Ascending aorta (tissue), 2 donors: ENCODE data around the gene DOCK3. TPM values are rescaled to one million over a fixed set of nuclear protein-coding genes. Genes with fewer than 3 reads are reported as not detected.
"Not testable (repeated sequence)": the region's sequence is repeated elsewhere in the genome, so short reads cannot be mapped to it uniquely, and the experiment has no call there.

Source experiments
- DNase-seq, 2 donors: peaks; one replicate each; pipeline ENCODE4 v3.0.0-alpha.2; 2019; ENCODE audit warnings: low spot score in 2 of 2
- H3K27ac ChIP-seq, 2 donors: fragments of 200-600 bp; sonication (generic); one replicate each; pipeline ENCODE4 v1.5.1; 2016 to 2017; ENCODE audit warnings: mild to moderate bottlenecking in 1 of 2
- H3K27me3 ChIP-seq: fragments of 200-600 bp; sonication (generic); one replicate; pipeline ENCODE4 v1.5.1; 2017
- H3K36me3 ChIP-seq, 2 donors: fragments of 200-600 bp; sonication (generic); one replicate each; pipeline ENCODE4 v1.5.1; 2016
- H3K4me1 ChIP-seq, 2 donors: fragments of 200-600 bp; sonication (generic); one replicate each; pipeline ENCODE4 v1.5.1; 2016 to 2017; ENCODE audit warnings: mild to moderate bottlenecking in 1 of 2
- H3K4me3 ChIP-seq, 2 donors: fragments of 200-600 bp; sonication (generic); one replicate each; pipeline ENCODE4 v1.5.1; 2016 to 2017; ENCODE audit warnings: mild to moderate bottlenecking in 1 of 2
- H3K9me3 ChIP-seq, 2 donors: fragments of 200-600 bp; sonication (generic); one replicate each; pipeline ENCODE4 v1.5.1; 2016
- CTCF ChIP-seq, 3 experiments: fragments of 200-600 bp in 2 of 3; fragments of 450-650 bp in 1 of 3; sonication (generic) in 2 of 3; IDR thresholded peaks; one replicate each; pipeline ENCODE4 v1.5.1; 2016 to 2019; ENCODE audit warnings: antibody characterized with exemption in 3 of 3, mild to moderate bottlenecking in 1 of 3, moderate library complexity in 1 of 3
- intact Hi-C: fragments of 100-400 bp; cut with DNase I; formaldehyde crosslinking; loops from one replicate; pipeline ENCODE4 v1.15.1; 2023
- total RNA-seq: library from RNA; depleted of rRNA; stranded (reverse); fragments of >200 nt; gene quantifications from one replicate; pipeline ENCODE4 v1.1.0, GENCODE V29; 2016

The DOCK3 gene
- total RNA-seq, 1 donor from 2014 or later, result 3.9 TPM

GRCh38 chr3:50662408-50662807 is 12.3 kb upstream of the DOCK3 start:
- TF ChIP-seq CTCF (IDR thresholded peaks at IDR 0.05), result no peak
- Histone ChIP-seq H3K9me3 (no peaks in the 10 kb centered on the region), H3K27ac (no peak overlapping the region), H3K36me3 (no peaks in the 10 kb centered on the region), H3K4me1 (no peaks in the 10 kb centered on the region), H3K27me3 (no peaks in the 10 kb centered on the region), H3K4me3 (no peak overlapping the region)
- peak in 1 of 2 donors; percentile 38 for DNase-seq
- intact Hi-C loops, result no loop called here

- Histone ChIP-seq H3K4me1 (no peaks in the 10 kb centered on the region), H3K27me3 (no peaks in the 10 kb centered on the region), H3K4me3 (no peak overlapping the region), H3K36me3 (no peaks in the 10 kb centered on the region), H3K9me3 (no peaks in the 10 kb centered on the region), H3K27ac (no peak overlapping the region)
- intact Hi-C loops, result no loop called here
- no peak for DNase-seq
- no peak for TF ChIP-seq CTCF (IDR thresholded peaks at IDR 0.05)
Observed at GRCh38 chr3:50665081-50665840, 9.5 kb upstream of the DOCK3 start.

DNA sequence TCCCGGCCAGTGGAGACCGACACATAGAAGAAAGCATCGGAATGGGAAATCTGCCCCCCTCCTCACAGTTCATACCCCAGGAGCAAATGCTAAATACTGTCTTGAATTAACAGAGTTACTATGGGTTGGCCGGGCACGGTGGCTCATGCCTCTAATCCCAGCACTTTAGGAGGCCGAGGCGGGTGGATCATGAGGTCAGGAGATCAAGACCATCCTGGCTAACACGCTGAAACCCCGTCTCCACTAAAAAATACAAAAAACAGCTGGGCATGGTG is 8.9 kb upstream of the DOCK3 start:
- H3K36me3 ChIP-seq, DNase-seq, H3K27ac ChIP-seq, H3K4me1 ChIP-seq, H3K27me3 ChIP-seq, H3K4me3 ChIP-seq, intact Hi-C loops, H3K9me3 ChIP-seq: not testable (repeated sequence)

DNA sequence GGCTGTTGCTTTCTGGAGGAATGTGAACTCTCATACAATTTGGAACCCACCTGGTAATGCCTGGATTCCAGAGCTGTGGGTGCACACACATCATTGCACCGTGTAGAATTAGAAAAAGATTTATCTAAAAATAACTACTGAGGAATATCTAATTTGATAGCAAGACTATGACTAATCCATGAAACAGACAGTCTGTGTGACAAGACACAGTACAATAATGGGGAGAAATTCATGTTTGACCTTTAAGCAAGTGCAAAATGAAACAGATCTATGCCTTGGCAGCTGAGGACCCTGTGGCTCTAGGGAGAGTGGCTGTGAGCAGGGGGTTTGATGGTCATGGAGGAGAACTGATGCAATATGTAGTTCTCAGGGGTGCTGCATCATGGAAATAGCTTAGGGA is 7.9 kb upstream of the DOCK3 start:
- Histone ChIP-seq H3K9me3 (no peaks in the 10 kb centered on the region), H3K27ac (no peak overlapping the region), H3K27me3 (no peaks in the 10 kb centered on the region), H3K36me3 (no peaks in the 10 kb centered on the region), H3K4me3 (no peak overlapping the region), H3K4me1 (no peaks in the 10 kb centered on the region)
- DNase-seq, result no peak
- intact Hi-C loops, result no loop called here
- TF ChIP-seq CTCF (IDR thresholded peaks at IDR 0.05), result no peak

GRCh38 chr3:50671331-50671730 is 3.4 kb upstream of the DOCK3 start:
- H3K4me3 ChIP-seq, result no peak overlapping the region
- H3K27me3 ChIP-seq, result no peaks in the 10 kb centered on the region
- no peaks in the 10 kb centered on the region for H3K9me3 ChIP-seq
- no peak for TF ChIP-seq CTCF (IDR thresholded peaks at IDR 0.05)
- intact Hi-C loops, result loop anchor here (10.0 kb wide), 1 partner anchor 703 kb away; no protein-coding TSS in a partner anchor
- no peak overlapping the region for H3K27ac ChIP-seq
- no peak for DNase-seq
- H3K4me1 ChIP-seq, result no peaks in the 10 kb centered on the region
- H3K36me3 ChIP-seq, result no peaks in the 10 kb centered on the region

DNA sequence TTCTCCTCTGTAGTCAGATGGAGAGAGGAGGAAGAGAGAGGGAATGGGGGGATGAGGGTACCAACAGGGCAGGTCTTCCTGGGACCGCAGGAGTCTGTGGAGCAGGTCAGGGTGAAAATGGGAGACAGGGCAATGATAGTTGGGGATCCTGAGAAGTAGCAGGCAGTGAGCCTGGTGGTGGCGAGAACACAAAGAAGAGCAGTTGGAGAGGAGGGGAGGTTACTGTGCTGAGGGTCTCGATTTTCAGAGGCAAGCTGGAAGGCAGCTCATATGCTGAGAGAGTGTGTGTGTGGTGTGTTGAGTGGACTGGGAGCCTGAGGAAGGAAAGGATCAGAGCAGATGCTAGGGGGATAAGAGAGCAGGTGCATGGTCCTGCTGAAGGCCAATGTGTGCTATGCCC is 2.1 kb upstream of the DOCK3 start:
- DNase-seq, result no peak
- no peaks in the 10 kb centered on the region for H3K4me1 ChIP-seq
- H3K4me3 ChIP-seq, result no peak overlapping the region
- TF ChIP-seq CTCF (IDR thresholded peaks at IDR 0.05), result no peak
- no peak overlapping the region for H3K27ac ChIP-seq
- H3K27me3 ChIP-seq, result no peaks in the 10 kb centered on the region
- intact Hi-C loops, result loop anchor here (10.0 kb wide), 1 partner anchor 702 kb away; no protein-coding TSS in a partner anchor
- no peaks in the 10 kb centered on the region for H3K36me3 ChIP-seq
- H3K9me3 ChIP-seq, result no peaks in the 10 kb centered on the region
